GM18505 (cell line): ENCODE results near the gene ARL4D.

Experiments
- ATAC-seq: cut with Tn5 transposase; IDR thresholded peaks from one replicate; pipeline ENCODE4 v1.9.1; 2021; ENCODE audit not compliant: unreplicated experiment
- POLR2A ChIP-seq: IDR thresholded peaks from 4 replicates; pipeline ENCODE4 v1.6.1; 2011; ENCODE audit warnings: borderline replicate concordance; ENCODE audit not compliant: insufficient read depth, insufficient read length; ENCODE audit errors: extremely low read depth

ARL4D gene

DNA sequence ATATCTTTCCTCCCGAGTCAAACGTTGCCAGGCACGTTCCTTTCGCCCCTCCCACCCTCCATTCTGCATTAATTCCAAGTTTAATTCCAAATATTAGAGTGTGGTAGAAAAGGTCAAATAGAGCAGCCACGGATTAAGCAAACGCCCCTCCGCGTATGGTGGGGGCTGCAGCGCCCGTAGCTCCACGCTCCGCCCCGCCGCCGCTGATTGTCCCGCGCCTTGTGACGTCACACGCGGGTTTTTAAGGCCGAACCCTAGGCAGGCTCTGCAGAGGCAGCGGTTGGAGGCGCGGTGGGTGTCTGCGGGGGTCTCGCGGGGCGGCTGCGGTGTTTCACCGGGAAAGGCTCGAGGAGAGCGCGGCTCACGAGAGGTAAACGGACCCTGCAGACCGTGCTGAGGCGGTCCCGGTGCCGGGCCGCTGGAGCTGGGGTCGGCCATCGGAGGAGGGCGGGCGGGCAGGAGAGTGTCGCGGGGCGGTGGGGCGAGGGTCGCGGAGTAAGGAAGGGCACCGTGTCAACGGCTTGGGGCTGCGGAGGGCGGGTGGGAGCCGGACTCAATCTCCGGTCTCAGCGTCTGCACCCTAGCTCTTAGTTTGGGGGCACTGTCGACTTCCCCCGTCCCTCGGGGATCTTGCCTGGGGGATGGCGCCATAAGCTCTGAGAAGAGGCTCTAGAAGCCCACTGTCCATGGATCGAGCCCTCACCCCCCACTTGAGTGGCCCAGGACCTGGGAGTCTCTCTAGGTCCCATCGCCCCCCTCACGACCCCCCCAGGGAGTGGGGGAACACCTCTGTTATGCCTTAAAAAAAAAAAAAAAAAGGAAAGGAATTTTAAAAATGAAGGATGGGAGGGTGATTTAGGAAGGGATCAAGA, at the start of gene ARL4D:
ARL4D (plus strand) TSS at position 270 of the 872 bp plus-strand sequence. CDS start 740 bp downstream, outside the sequence.
- peak; percentile 55 for TF ChIP-seq POLR2A
- no peak for ATAC-seq

GRCh38 chr17:43349142-43349541, 49.7 kb upstream of the ARL4D start:
- no peak for ATAC-seq
- no peak for TF ChIP-seq POLR2A

- ATAC-seq, result no peak
- TF ChIP-seq POLR2A, result no peak
Observed at GRCh38 chr17:43350888-43351361, 47.9 kb upstream of the ARL4D start.

- ATAC-seq, result no peak
- no peak for TF ChIP-seq POLR2A
Observed at GRCh38 chr17:43351691-43352090, 47.1 kb upstream of the ARL4D start.

DNA sequence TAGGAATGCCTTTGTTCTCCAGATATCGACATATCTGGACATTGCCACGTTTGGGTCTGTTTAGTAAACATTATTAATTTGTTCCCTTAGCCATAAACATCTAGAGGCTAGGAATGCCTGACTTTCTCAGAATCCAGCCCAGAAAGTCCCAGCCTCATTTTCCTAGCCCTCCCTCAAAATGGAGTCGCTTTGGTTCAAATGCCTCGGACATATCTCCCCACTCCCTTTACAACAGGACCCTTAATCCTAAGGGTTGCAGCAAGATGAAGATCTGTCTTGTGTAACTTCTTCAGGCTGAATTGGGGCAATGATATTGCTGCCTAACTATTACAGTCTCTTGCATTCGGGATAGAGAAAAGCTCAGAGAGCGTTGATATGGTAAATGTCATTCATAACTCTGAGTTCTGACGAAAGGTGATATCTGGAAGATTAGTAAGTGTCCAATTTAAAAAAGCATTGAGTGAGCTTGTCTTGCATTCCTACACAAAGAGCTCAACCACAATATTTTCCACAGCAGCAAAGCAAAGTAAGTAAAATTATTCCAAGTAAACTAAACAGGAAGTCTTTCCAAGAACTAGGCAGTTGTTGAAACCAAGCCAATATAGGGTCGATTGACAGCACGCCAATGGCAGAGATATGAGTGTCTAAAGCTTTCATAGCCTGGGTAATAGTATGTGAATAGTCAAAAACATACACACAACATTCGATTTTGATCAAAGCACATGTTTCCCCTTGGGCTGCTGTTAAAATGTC, 46.0 kb upstream of the ARL4D start:
- ATAC-seq, result no peak

DNA sequence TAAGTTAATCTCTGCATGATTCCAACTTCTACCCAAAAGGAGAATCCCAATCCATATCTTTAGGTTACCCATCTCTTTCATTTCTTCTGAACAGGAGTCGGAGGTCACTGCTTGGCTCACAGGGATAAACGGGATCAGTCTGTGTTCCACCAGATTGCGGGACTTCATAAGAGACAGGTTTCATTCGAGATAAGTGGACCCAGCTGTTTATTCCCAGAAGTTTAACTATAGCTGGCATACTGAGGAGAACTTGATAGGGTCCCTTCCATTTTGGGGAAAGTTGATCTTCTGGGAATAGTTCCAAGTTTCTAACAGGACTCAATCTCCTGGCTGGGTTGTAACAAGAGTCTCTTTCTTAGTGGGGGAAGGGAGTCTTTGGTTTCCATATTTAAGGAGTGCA, 45.4 kb upstream of the ARL4D start:
- no peak for TF ChIP-seq POLR2A
- no peak for ATAC-seq

More for the DNA sequence above, 46.0 kb upstream of the ARL4D start:
- TF ChIP-seq POLR2A, result no peak

GRCh38 chr17:43354371-43354770, 44.4 kb upstream of the ARL4D start:
- TF ChIP-seq POLR2A, result no peak
- ATAC-seq, result no peak

DNA sequence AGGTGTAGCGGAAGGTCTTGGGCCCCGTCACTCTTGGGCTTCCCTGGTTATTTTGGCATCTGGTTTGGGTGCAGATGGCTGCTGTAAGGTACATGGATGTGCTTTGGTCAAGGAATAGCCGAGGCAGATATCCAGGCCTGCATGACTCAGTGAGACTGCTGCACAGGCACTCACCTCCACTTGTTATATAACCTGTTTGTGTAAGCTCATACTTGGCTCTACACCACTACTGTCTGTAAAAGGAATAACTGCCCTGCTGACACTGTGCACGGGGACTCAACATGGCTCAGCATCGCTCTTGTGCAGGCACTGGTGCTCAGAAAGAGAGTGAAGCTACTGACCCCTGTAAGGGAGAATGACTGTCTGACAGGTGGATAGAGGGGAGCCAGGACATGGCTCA, 42.3 kb upstream of the ARL4D start:
- no peak for TF ChIP-seq POLR2A
- ATAC-seq, result no peak

- TF ChIP-seq POLR2A, result no peak
- ATAC-seq, result no peak
Observed at GRCh38 chr17:43356999-43357398, 41.8 kb upstream of the ARL4D start.

DNA sequence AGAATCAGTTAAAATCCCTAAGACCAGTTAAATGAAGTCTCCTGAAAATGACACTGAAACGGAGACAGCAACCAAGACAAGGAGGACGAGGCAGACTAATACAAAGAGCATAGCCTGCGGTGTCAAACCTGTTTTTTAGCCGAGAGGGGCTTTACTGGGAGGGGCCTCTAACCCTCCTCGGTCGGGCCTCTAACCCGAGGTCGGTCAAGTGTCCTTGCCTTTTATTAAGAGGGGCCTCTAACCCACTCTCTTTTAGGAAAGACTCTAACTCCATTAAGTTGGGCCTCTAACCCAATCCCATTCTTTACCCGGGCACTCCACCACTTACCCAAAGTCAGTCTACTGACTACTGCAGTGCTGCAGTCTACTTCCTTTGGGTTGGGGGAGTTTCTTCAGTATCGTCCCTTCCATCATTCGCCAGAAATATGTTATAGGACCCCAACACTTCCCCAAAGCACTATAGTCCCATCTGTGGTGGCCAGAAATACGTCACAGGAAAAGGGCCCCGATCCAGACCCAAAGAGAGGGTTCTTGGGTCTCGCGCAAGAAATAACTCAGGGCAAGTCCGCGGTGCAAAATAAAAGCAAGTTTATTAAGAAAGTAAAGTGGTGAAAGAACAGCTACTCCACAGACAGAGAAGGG, 39.2 kb upstream of the ARL4D start:
- ATAC-seq, result no peak
- no peak for TF ChIP-seq POLR2A

GRCh38 chr17:43360376-43360738, 38.4 kb upstream of the ARL4D start:
- no peak for TF ChIP-seq POLR2A
- peak; percentile 22 for ATAC-seq

GRCh38 chr17:43360739-43361505, 37.9 kb upstream of the ARL4D start:
- TF ChIP-seq POLR2A, result no peak
- peak; percentile 73 for ATAC-seq
